NCI-H1694 (cell line): ENCODE results near the gene IER2.
"Not testable (repeated sequence)": the region's sequence is repeated elsewhere in the genome, so short reads cannot be mapped to it uniquely, and the experiment has no call there.

Source experiments
- DNase-seq: peaks from one replicate; lab custom pipeline; 2025; lab: John Stamatoyannopoulos, UW

The IER2 gene

DNA sequence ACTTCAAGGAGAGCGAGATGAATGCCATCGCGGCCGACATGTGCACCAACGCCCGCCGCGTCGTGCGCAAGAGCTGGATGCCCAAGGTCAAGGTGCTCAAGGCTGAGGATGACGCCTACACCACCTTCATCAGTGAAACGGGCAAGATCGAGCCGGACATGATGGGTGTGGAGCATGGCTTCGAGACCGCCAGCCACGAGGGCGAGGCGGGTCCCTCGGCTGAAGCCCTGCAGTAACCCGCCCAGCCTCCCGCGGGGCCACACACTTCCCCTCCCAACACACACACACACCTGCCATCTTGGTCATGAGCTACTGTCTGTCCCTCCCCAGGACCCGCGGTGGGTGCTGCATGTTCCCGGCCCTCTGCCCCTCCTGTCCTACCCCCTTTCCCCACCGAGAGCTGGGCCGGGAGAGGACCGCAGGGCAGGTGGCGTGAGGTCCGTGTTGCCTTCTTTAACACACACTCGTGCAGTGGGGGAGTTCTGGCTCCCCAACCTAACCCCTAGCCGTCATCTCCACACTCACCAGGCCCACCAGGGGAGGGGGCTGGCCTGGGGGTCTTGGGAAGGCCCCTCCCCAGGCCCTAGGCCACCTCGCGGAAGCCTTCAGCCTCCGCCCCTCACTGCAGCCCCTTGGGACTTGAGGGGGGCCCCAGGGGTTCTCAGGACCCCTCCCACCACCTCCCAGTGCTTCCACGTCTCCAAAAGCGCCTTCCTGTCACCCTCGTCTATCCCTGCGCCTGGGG lies 11.9 kb upstream of the IER2 start:
- DNase-seq: no peak

DNA sequence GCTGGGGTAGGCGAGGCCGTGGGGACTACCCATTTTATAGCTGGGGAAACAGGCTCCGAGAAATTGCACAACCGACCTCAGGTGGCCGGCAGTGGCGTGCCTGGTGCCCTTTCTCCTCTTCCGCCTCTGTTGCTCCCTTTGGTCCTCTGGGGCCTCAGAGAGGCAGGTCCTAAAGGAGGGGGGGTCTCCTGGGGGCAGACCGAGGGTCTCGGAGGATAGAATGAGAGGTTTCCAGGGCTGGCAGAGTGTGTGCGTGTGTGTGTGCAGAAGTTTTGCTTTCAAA lies 11.4 kb upstream of the IER2 start:
- no peak for DNase-seq

DNA sequence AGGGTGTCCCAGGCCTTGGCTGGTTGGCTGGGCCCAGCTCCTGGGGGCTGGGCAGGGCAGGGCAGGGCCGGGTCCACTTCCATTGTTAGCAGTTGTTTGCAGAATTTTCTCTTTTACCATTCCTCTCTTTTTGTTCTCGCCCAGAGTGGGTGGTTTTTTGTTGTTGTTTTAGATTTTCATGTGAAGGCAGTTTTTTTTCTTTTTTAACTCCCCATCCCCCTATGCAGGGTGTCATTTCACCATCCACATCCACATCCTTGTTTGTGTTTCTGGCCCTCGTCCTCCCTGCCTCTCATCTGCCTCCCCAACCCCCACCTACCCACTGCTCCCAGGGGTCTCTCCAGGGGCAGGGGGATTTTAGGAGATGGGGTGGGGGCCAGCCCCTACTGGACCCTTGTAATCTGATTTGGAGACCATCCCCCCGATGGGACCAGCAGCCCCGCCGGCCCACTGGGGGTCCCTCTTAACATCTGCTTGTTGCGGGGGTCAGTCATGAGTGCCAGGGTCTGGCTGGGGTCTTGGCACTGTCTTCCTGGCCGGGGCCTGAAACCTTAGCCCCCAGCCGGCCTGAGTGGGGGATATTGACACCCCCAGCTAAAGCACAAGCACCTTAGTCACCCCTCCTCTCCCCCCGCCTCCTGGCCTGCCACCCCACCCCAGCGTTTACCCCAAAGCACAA lies 10.4 kb upstream of the IER2 start:
- DNase-seq: no peak

DNA sequence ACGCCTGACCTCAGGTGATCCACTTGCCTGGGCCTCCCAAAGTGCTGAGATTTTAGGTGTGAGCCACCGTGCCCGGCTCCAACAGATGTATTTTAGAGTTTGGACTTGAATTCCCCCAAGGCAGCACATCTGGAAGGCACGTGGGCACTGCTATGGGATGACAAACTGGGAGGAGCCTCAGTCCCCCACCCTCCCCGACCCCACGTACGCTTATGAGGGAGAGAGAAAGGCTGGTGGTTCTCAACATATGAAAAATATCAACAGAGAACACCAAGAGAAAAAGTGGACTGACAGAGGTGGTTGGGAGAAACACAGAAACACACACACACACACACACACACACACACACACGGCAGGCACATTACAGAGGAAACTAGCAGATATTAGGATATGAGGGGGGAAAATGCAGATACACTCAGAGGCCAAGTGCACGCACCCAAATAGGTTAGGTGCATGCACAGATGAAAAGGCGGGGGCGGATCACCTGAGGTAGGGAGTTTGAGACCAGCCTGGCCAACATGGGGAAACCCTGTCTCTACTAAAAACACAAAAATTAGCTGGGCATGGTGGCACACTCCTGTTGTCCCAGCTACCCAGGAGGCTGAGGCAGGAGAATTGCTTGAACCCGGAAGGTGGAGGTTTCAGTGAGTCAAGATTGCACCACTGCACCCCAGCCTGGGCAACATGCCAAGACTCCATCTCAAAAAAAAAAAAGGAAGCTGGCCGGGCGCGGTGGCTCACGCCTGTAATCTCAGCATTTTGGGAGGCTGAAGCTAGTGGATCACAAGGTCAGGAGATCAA lies 3.2 kb upstream of the IER2 start:
- no peak for DNase-seq

DNA sequence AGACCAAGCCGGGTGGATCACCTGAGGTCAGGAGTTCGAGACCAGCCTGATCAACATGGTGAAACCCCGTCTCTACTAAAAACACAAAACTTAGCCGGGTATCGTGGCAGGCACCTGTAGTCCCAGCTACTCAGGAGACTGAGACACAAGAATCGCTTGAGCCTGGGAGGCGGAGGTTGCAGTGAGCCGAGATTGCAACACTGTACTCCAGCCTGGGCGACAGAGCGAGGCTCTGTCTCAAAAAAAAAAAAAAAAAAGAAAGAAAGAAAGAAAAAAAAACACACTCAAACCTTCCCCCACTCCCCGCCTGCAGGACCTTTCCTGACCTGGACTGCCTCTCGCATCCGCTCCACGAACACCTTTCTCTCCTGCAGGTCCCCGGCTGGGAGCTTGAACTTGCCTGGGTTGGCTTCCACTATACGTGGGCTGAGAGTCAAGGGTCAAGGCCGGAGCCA lies 1.0 kb upstream of the IER2 start:
- DNase-seq: not testable (repeated sequence)

DNA sequence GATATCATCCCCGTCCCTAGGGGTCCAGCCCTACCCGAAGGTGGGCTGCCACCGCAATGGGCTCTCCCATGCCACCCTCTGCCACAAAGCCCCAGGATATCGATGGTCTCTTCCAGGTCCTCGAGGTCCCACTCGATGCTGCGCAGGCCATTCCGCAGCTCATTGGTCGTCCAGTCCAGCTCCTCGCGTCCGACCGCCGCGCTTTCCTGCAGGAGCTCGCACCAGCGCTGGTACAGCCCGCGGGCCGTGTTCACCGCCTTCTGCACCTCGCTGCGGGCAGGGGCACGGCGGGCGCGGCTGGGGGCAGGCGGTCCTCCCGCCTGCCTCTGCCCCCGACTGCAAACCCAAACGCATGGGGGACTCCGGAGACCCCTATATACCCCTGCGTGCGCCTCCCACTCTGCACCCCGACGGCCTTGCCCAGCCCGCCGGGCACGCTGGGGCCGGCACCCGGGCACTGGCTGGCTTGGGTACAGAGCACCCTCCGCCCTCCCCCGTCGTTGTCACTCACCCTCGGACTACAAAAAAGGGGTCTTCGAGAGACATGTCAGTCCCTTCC lies 504 bp upstream of the IER2 start:
- no peak for DNase-seq

DNA sequence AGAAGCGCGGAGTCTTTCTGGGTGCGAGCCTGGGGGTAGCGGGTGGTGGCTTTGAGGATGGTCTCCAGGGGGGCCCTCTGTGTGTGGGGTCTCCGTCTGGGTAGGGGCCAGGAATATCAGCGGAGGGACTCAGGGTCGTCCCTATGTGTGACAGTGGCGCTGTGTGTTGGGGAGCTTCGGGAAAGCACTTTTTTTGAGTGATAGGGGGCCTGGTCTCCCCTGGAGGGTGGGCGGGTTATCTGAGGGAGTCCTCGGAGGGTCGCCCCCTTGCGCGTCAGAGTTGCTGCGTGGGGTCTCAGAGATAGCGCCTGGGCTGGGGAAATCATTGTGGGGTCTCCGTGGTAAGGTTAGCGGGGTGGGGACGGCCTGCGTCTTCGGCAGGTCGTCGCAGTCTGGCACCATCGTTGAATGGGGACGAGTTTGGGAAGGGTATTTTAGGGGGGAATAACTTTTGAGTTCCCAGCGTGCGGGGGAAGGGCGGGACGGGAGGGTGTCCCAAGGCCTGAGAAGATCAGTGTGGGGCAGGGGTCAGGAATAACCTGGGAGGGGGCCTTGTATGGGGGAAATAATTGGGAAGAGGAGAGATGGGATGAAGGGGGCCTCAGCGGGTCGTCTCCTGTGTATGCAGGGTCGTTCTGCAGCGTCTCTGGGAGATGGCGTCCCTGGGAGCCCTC lies 857 bp downstream of the IER2 start:
- no peak for DNase-seq

DNA sequence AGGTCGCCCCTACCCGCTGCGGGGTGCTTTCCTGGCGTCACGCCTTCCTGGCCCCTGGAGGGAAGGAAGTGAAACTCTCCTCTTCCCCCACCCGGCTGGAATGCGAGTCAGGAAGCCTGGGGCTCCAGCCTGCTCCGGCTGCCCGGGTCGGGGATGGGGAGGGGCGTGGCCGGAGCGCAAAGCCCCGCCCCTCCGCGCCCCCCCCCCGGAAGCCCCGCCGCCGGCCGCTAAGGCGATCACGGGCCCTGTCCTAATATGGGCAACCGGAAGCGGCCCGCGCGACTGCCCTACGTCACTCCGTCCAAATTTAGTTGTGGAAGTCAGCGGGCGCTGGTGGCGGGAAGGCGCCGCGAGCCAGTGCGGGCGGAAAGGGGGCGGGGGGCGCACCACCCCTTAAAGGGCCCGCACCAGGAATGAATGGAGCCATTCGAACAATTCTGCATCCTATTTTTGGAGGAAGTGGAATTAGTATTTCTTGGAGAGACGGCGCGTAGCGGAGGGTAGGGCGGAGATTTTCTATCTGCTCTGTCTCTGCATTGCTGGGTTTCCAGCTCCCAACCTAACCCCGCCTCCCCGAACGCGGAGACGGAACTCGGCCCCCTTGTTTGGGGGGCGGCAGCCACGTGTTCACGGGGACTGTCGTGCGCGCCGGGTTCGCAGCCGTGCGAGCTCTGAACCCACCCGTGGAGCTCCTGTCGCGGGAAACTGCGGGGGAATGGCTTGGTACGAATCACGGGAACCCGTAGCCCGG lies 1.6 kb downstream of the IER2 start:
- peak; percentile 88 for DNase-seq

DNA sequence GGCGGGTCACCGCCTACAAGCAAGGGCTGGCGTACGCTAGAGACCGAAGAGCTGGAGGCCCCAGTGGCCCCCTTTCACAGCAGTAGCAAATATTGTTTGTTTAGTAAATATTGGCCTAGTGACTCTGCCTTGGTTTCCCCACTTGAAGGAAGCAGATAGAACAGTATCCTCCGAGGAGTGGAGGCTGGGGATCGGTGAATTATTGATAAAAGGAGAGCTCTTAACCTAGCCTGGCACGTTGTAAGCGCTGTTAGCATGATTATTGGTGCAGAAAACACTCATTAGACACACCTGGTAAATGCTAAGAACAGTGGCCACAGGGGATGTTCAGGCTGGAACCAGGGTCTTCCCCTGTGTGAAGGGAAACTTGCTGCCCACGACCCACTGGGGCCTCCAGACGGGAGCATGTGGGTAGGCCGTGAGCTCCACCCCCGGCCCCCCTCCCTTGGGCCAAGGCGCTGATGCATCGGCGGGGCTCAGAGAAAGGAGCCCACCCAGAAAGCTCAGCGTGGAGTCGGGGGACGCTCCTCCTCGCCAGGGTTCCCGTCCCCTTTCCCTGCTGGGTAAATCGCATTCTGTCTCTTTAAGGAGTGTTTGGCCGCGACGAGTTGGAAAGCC lies 2.3 kb downstream of the IER2 start:
- DNase-seq: peak; percentile 76

DNA sequence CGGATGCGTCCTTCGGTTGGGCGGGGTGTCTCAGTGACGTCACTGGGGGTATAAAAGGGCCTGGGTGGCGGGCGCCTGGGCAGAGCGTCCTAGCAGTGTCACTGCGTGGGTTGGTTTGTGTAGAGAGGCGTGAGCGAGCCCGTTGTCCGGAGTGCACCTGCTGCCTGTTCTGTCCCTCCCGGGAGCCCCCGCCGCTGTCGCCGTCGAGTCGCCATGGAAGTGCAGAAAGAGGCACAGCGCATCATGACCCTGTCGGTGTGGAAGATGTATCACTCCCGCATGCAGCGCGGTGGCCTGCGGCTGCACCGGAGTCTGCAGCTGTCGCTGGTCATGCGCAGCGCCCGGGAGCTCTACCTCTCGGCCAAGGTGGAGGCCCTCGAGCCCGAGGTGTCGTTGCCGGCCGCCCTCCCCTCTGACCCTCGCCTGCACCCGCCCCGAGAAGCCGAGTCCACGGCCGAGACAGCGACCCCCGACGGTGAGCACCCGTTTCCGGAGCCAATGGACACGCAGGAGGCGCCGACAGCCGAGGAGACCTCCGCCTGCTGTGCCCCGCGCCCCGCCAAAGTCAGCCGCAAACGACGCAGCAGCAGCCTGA lies 2.9 kb downstream of the IER2 start:
- no peak for DNase-seq

DNA sequence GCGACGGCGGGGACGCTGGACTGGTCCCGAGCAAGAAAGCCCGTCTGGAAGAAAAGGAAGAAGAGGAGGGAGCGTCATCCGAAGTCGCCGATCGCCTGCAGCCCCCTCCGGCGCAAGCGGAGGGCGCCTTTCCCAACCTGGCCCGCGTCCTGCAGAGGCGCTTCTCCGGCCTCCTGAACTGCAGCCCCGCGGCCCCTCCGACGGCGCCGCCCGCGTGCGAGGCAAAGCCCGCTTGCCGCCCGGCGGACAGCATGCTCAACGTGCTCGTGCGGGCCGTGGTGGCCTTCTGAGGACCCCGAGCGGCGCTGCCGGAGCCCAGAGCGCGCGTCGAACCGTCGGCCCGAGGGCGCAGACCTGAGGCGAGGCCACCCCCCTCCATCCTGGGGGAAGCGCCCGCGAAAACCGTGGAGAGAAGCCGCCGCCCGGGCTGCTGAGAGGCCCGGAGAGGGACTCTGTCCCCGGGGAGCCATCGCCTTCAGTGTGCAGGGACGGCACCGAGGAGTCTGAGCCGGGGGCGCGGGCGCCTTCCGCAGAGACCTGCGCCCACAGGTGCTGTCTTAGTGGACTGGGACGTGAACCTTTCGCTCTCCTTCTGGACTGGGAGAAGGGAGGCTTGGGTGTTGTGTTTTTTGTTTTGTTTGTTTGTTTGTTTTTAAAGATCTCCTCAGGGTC lies 3.5 kb downstream of the IER2 start:
- DNase-seq: no peak

DNA sequence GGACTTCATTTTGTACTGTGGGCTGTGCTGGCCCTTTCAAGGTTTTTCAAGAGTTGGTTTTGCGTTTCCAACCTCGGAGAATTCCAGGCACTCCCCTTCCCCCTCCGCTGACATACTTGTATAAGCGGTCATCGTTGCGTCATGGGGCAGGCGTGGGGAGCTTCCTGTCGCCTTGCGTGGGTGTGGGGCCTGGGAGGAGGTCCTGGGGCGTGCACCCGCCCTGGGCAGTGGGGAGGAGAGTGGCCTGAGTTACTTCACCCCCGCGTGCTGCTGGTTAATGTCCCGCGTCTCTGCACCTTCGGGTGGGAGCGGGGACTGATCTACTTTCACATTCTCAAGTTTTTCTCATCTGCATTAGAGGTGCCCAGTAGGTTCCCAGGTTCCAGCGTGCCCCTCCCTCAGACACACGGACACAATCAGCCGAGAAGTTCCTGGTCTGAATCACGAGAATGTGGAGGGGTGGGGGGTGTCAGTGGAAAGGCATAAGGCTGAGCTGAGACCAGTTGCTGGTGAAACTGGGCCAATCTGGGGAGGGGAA lies 4.1 kb downstream of the IER2 start:
- no peak for DNase-seq

DNA sequence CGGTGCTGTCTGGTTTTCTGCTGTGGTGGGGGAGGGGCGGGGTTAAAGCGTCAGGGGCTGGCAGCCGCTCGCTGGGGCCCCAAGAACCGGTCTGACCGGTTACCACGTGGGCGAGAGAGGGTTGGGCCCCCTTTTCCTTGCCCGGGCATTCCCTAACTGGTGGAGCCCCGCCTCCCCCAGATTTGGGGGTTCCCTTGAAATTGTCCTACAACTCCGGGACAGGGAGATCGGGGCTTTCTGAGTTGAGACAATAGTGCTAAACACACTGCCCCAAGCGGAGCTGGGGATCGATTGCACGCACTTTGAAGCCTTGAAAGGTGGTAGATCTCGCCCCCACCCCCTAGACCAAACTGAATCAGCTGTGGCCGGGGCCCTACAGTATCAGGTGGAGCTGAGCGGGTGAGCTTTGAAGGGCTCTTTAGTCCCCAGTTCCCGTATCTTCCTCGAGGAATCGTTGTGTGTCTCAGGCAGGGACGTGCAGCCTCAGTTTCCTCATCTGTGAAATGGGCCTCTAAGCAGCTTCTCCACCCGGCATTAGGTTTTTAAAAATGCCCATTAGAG lies 4.8 kb downstream of the IER2 start:
- no peak for DNase-seq

DNA sequence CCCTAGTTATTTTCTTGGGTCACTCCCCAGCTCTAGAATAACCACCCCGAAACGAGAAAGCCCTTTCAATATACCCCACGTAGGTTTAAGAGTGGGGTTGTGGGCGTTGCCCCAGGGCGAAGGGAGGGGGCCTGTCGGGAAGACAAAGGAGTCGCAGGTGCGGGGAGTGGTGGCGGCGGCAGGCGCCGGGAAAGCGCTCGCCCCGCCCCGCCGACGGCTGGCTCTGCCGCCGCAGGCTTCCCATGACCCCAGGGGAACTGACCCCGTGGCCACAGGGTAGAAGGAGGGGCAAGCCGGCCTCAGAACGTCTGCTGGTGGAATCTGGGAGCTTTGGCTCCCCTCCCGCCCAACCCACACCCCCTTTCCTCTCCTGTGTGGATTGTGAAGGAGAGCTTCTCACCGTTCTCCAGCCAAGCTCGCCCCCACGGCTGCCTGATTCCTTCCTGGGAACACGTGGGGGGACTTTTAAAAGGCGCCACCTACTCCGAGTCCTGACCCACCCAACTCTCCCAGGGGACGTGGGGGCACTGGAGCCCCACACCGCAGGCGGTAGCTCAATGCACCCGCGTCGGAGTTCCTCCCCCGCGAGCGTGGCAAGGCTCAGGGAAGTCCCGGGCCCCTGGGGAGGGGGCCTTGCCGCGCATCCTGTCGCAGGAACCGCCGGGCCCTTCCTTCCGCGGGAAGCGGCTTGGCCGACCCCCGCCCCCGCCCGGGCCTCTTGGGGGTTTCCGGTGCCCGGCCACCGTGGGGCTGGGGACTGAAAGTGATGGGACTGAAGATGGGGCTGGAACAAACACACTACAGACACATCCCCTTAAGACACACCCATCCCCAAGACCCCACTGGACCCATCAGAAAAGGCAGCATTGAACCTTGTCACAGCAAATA lies 5.5 kb downstream of the IER2 start:
- DNase-seq: no peak

DNA sequence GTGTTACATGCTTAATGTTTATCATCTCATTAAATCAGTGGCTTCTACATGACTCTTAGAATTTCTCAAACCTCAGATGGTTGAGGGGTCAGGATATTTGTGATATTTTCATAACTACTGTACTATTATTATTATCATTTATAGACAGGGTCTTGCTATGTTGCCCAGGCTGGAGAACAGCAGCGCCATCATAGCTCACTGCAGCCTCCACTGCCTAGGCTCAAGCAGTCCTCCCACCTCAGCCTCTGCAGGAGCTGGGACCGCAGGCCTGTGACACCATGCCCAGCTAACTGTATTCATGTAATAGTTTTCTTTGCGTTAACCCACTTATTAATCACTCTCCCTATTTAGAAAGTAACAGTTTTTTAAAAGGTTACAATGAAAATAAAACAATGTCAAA lies 9.5 kb downstream of the IER2 start:
- DNase-seq: no peak

DNA sequence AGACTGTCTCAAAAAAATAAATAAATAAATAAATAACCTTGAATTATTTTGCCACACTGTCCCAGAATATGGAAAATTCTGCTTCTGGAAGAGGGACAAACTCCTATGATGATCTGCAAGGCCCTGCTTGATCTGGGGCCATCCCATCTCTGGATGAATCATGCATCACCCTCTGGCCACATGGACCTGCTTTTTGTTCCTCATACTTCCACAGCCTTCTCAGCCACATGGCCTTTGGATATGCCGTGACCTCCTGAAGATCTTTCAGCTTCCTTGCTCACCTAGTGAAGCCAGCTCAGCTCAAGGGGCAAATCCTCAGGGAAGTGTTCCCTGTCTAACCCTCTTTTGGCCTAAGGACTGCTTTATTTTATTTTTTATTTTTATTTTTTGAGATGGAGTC lies 10.3 kb downstream of the IER2 start:
- no peak for DNase-seq

DNA sequence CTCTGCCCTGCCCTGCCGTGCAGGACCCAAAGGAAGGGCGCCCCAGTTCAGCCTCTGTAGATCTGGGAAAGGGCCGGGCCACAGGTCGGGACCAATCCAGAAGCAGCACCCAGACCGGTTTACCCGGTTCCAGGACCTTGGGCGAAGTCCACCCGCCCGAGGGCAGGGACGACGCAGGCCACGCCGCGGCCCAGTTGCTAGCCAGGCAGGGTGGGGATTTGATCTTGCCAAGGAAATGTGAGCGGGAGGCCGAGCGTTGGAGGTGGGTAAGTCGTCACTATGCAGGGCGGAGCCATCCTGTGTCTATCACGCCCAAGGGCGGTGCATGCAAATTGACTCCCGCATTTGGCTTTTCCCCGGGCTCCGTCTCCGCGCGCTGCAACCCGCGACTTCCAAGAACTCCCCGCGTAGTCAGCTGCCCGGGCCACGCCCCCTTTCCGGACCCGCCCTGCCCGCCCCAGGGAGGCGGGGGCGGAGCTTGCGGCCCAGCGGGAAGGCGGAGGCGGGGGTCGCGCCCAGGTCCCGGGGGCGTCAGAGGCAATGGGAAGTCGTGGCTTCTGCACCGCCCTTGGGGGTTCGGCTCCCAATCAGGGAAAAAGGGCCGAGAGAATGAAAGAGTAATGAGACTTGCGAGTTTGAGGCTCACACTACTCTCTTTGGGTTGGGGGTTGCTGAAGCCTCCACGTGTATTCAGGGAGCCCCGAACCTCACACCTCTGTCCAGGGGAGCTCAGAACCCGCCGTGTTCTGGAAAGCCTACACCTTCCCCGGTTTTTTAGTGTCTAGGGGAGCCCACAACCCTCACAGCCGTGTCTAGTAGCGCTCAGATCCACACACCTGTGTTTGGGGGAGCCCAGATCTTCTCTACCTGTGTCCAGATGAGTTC lies 12.8 kb downstream of the IER2 start:
- peak; percentile 74 for DNase-seq
